H1 (cell line): Measurements from ENCODE around the gene ASCL5. TPM values are rescaled to one million over a fixed set of nuclear protein-coding genes. Genes with fewer than 3 reads are reported as not detected.

Experiments
- CHD1 ChIP-seq: IDR thresholded peaks from 2 replicates; pipeline ENCODE4 v1.6.1; 2012; ENCODE audit warnings: low read depth, low read length, improper control_type of control experiment
- CREB1 ChIP-seq: IDR thresholded peaks from 2 replicates; pipeline ENCODE4 v1.6.1; 2012; ENCODE audit warnings: inconsistent platforms
- EZH2 ChIP-seq: fragments of 200-600 bp; sonication (generic); IDR thresholded peaks from 2 replicates; pipeline ENCODE4 v1.7.1; 2012; ENCODE audit warnings: low read depth, mild to moderate bottlenecking, moderate library complexity, low read length, inconsistent platforms; ENCODE audit not compliant: severe bottlenecking
- JUND ChIP-seq: IDR thresholded peaks from 2 replicates; pipeline ENCODE4 v1.6.1; 2011; ENCODE audit warnings: mild to moderate bottlenecking, improper control_type of control experiment, low read length
- KDM4A ChIP-seq: IDR thresholded peaks from one replicate; pipeline ENCODE4 v1.7.1; 2012; ENCODE audit warnings: low read depth, mild to moderate bottlenecking, moderate library complexity, low read length, inconsistent platforms; ENCODE audit not compliant: severe bottlenecking
- NRF1 ChIP-seq: IDR thresholded peaks from 2 replicates; pipeline ENCODE4 v1.6.1; 2011; ENCODE audit warnings: mild to moderate bottlenecking, low read depth, low read length, improper control_type of control experiment
- POLR2AphosphoS5 ChIP-seq: IDR thresholded peaks from 2 replicates; pipeline ENCODE4 v1.6.1; 2011; ENCODE audit warnings: low read depth, low read length
- RFX5 ChIP-seq: IDR thresholded peaks from 2 replicates; pipeline ENCODE4 v1.6.1; 2011; ENCODE audit warnings: low read depth, low read length, improper control_type of control experiment, borderline replicate concordance
- RNF2 ChIP-seq: fragments of 200-900, 300-1000 bp; sonication (generic); IDR thresholded peaks from 2 replicates; pipeline ENCODE4 v1.7.1; 2016; ENCODE audit warnings: borderline replicate concordance, low read depth, mild to moderate bottlenecking, antibody characterized with exemption, low read length; ENCODE audit not compliant: poor library complexity, severe bottlenecking; ENCODE audit errors: missing control alignments
- polyA plus RNA-seq, 7 experiments: library from polyadenylated mRNA; depleted of rRNA in 3 of 7; stranded (reverse) in 5 of 7; unstranded in 2 of 7; fragments of >200 nt in 5 of 7; fragments of 200-250 nt in 2 of 7; gene quantifications; 1 replicate in 5 of 7; 2 replicates in 1 of 7; 4 replicates in 1 of 7; pipeline versions ENCODE4 v1.2.1 to v1.2.3, GENCODE V29; 2011 to 2013; ENCODE audit warnings: missing spikeins in 2 of 7, mixed read lengths in 2 of 7
- total RNA-seq: library from RNA; stranded (reverse); fragmentation: NEBNext Ultra II Directional; extraction: Animal tissue kit (Norgen Biotek cat#: 25700); gene quantifications from 2 replicates; pipeline ENCODE4 v1.2.1, GENCODE V29; 2021
- TF ChIP-seq, protein P1 (sequence below): fragments of 300-600 bp; sonication (generic); IDR thresholded peaks from 2 replicates; pipeline ENCODE4 v1.7.1; 2012; ENCODE audit warnings: low read length, moderate library complexity, mild to moderate bottlenecking, inconsistent platforms; ENCODE audit not compliant: insufficient replicate concordance

The ASCL5 gene
- total and polyA plus RNA-seq, 2 of the 8 experiments (the other 6 are each of a cell fraction or from before 2014, with no cell fraction given): 0.29 to 0.41 TPM

DNA sequence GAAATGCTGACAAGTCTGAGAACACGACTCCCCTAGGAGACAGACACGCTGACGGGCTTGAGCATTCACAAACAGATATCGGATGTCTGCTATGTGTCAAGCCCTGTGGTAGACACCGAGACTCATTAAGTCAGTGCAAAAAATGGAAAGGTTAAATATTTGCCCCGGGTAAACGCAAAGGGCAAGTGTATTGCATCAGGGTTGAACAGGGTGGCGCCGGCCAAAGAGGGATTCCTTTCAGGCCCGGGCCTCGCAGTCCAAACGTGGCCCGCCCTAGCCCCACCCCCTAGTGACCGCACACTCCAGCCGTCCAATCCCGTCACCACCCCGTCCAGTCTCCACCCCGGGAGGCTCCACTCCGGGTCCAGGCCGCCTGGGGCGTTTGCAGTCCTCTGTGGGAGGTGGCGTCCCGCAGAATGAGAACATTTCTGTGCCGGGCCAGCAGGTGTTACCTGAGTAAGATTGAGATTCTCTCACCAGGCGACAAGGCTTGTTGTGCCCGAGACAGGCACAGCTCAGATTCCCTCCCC is 43.6 kb upstream of the ASCL5 start (continued):
- TF ChIP-seq, protein P1, sequence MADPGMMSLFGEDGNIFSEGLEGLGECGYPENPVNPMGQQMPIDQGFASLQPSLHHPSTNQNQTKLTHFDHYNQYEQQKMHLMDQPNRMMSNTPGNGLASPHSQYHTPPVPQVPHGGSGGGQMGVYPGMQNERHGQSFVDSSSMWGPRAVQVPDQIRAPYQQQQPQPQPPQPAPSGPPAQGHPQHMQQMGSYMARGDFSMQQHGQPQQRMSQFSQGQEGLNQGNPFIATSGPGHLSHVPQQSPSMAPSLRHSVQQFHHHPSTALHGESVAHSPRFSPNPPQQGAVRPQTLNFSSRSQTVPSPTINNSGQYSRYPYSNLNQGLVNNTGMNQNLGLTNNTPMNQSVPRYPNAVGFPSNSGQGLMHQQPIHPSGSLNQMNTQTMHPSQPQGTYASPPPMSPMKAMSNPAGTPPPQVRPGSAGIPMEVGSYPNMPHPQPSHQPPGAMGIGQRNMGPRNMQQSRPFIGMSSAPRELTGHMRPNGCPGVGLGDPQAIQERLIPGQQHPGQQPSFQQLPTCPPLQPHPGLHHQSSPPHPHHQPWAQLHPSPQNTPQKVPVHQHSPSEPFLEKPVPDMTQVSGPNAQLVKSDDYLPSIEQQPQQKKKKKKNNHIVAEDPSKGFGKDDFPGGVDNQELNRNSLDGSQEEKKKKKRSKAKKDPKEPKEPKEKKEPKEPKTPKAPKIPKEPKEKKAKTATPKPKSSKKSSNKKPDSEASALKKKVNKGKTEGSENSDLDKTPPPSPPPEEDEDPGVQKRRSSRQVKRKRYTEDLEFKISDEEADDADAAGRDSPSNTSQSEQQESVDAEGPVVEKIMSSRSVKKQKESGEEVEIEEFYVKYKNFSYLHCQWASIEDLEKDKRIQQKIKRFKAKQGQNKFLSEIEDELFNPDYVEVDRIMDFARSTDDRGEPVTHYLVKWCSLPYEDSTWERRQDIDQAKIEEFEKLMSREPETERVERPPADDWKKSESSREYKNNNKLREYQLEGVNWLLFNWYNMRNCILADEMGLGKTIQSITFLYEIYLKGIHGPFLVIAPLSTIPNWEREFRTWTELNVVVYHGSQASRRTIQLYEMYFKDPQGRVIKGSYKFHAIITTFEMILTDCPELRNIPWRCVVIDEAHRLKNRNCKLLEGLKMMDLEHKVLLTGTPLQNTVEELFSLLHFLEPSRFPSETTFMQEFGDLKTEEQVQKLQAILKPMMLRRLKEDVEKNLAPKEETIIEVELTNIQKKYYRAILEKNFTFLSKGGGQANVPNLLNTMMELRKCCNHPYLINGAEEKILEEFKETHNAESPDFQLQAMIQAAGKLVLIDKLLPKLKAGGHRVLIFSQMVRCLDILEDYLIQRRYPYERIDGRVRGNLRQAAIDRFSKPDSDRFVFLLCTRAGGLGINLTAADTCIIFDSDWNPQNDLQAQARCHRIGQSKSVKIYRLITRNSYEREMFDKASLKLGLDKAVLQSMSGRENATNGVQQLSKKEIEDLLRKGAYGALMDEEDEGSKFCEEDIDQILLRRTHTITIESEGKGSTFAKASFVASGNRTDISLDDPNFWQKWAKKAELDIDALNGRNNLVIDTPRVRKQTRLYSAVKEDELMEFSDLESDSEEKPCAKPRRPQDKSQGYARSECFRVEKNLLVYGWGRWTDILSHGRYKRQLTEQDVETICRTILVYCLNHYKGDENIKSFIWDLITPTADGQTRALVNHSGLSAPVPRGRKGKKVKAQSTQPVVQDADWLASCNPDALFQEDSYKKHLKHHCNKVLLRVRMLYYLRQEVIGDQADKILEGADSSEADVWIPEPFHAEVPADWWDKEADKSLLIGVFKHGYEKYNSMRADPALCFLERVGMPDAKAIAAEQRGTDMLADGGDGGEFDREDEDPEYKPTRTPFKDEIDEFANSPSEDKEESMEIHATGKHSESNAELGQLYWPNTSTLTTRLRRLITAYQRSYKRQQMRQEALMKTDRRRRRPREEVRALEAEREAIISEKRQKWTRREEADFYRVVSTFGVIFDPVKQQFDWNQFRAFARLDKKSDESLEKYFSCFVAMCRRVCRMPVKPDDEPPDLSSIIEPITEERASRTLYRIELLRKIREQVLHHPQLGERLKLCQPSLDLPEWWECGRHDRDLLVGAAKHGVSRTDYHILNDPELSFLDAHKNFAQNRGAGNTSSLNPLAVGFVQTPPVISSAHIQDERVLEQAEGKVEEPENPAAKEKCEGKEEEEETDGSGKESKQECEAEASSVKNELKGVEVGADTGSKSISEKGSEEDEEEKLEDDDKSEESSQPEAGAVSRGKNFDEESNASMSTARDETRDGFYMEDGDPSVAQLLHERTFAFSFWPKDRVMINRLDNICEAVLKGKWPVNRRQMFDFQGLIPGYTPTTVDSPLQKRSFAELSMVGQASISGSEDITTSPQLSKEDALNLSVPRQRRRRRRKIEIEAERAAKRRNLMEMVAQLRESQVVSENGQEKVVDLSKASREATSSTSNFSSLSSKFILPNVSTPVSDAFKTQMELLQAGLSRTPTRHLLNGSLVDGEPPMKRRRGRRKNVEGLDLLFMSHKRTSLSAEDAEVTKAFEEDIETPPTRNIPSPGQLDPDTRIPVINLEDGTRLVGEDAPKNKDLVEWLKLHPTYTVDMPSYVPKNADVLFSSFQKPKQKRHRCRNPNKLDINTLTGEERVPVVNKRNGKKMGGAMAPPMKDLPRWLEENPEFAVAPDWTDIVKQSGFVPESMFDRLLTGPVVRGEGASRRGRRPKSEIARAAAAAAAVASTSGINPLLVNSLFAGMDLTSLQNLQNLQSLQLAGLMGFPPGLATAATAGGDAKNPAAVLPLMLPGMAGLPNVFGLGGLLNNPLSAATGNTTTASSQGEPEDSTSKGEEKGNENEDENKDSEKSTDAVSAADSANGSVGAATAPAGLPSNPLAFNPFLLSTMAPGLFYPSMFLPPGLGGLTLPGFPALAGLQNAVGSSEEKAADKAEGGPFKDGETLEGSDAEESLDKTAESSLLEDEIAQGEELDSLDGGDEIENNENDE: no peak
- TF ChIP-seq CHD1 (no peak), NRF1 (no peak), POLR2AphosphoS5 (no peak), JUND (no peak), CREB1 (peak; percentile 29; the same call in 1 of the 2 replicates), KDM4A (no peak), EZH2 (no peak), RNF2 (no peak), RFX5 (no peak; the same call in 1 of the 2 replicates)
